ENCODE data around the gene LTBP1. TPM values are rescaled to one million over a fixed set of nuclear protein-coding genes. Genes with fewer than 3 reads are reported as not detected.

The LTBP1 gene
- total RNA-seq, 1 experiment from 2014 or later = 162 TPM

- no peak for DNase-seq (ENCODE audit: low read depth)
Measured at GRCh38 chr2:33302348-33302747, 355.6 kb downstream of the LTBP1 start.

- no peak for DNase-seq (ENCODE audit: low read depth)
Measured at GRCh38 chr2:33304032-33304864, 357.5 kb downstream of the LTBP1 start.

- no peak for DNase-seq (ENCODE audit: low read depth)
Measured at GRCh38 chr2:33307659-33308270, 361.0 kb downstream of the LTBP1 start.

GRCh38 chr2:33312355-33312754, 365.6 kb downstream of the LTBP1 start:
- no peak for DNase-seq (ENCODE audit: low read depth)

- no peak for DNase-seq (ENCODE audit: low read depth)
Measured at GRCh38 chr2:33313039-33313438, 366.3 kb downstream of the LTBP1 start.

- DNase-seq (ENCODE audit: low read depth) = no peak
Measured at GRCh38 chr2:33314541-33314940, 367.8 kb downstream of the LTBP1 start.

- no peak for DNase-seq (ENCODE audit: low read depth)
Measured at GRCh38 chr2:33316328-33316727, 369.6 kb downstream of the LTBP1 start.

- peak; percentile 44 for DNase-seq (ENCODE audit: low read depth)
Measured at GRCh38 chr2:33317369-33318007, 370.7 kb downstream of the LTBP1 start.

- DNase-seq (ENCODE audit: low read depth) = no peak
Measured at GRCh38 chr2:33318456-33318855, 371.7 kb downstream of the LTBP1 start.

GRCh38 chr2:33320573-33320972, 373.8 kb downstream of the LTBP1 start:
- no peak for DNase-seq (ENCODE audit: low read depth)

- DNase-seq (ENCODE audit: low read depth) = peak; percentile 94
Measured at GRCh38 chr2:33321236-33321771, 374.6 kb downstream of the LTBP1 start.

GRCh38 chr2:33321876-33322483, 375.2 kb downstream of the LTBP1 start:
- peak; percentile 80 for DNase-seq (ENCODE audit: low read depth)

GRCh38 chr2:33322612-33323011, 375.9 kb downstream of the LTBP1 start:
- DNase-seq (ENCODE audit: low read depth) = no peak

- DNase-seq (ENCODE audit: low read depth) = no peak
Measured at GRCh38 chr2:33323957-33324356, 377.2 kb downstream of the LTBP1 start.

GRCh38 chr2:33326100-33326499, 379.3 kb downstream of the LTBP1 start:
- no peak for DNase-seq (ENCODE audit: low read depth)

GRCh38 chr2:33333433-33333832, 386.7 kb downstream of the LTBP1 start:
- DNase-seq (ENCODE audit: low read depth) = no peak

- DNase-seq (ENCODE audit: low read depth) = no peak
Measured at GRCh38 chr2:33334083-33334482, 387.3 kb downstream of the LTBP1 start.

GRCh38 chr2:33335516-33335915, 388.8 kb downstream of the LTBP1 start:
- DNase-seq (ENCODE audit: low read depth) = no peak

- DNase-seq (ENCODE audit: low read depth) = no peak
Measured at GRCh38 chr2:33336036-33336625, 389.4 kb downstream of the LTBP1 start.

- DNase-seq (ENCODE audit: low read depth) = no peak
Measured at GRCh38 chr2:33337385-33337960, 390.7 kb downstream of the LTBP1 start.

GRCh38 chr2:33337981-33338380, 391.2 kb downstream of the LTBP1 start:
- no peak for DNase-seq (ENCODE audit: low read depth)
